Calu3 (cell line): ENCODE data around the gene CPD. TPM values are rescaled to one million over a fixed set of nuclear protein-coding genes. Genes with fewer than 3 reads are reported as not detected.

Experiments used
- BruUV-seq: library from RNA; stranded (reverse); fragments of 400-500 nt; replicated peaks from 2 replicates; lab custom pipeline; 2021; lab: Mats Ljungman, UMichigan
- CTCF ChIA-PET: fragments of 300-600 bp; sonication (Branson Sonifier 250); formaldehyde crosslinking; loops from one replicate; lab custom pipeline; 2022; ENCODE audit warnings: antibody characterized with exemption; lab: Charles Lee
- DNase-seq: peaks from one replicate; pipeline ENCODE4 v3.0.0; 2022
- H3K27ac Mint-ChIP-seq: one replicate; pipeline ENCODE4 v1.8.0; 2022; ENCODE audit warnings: mixed read lengths; ENCODE audit not compliant: unreplicated experiment
- H3K27me3 Mint-ChIP-seq: one replicate; pipeline ENCODE4 v1.8.0; 2022; ENCODE audit warnings: mixed read lengths; ENCODE audit not compliant: unreplicated experiment
- H3K36me3 Mint-ChIP-seq: one replicate; pipeline ENCODE4 v1.8.0; 2022; ENCODE audit warnings: mild to moderate bottlenecking, moderate library complexity, mixed read lengths; ENCODE audit not compliant: insufficient read depth, unreplicated experiment
- H3K4me1 Mint-ChIP-seq: one replicate; pipeline ENCODE4 v1.8.0; 2022; ENCODE audit warnings: mild to moderate bottlenecking, low read depth, mixed read lengths; ENCODE audit not compliant: unreplicated experiment
- H3K4me3 Mint-ChIP-seq: one replicate; pipeline ENCODE4 v1.8.0; 2022; ENCODE audit warnings: mild to moderate bottlenecking, low read depth, moderate library complexity, mixed read lengths; ENCODE audit not compliant: unreplicated experiment
- H3K9me3 Mint-ChIP-seq: one replicate; pipeline ENCODE4 v1.8.0; 2022; ENCODE audit warnings: low read depth, mixed read lengths; ENCODE audit not compliant: unreplicated experiment
- CTCF ChIP-seq: fragments of 200-600 bp; IDR thresholded peaks from one replicate; pipeline ENCODE4 v1.8.0; 2022; ENCODE audit warnings: antibody characterized with exemption; ENCODE audit not compliant: unreplicated experiment
- intact Hi-C: fragments of 100-400 bp; cut with micrococcal nuclease; formaldehyde crosslinking; loops from one replicate; pipeline ENCODE4 v1.10.0; 2022; ENCODE audit not compliant: unreplicated experiment
- total RNA-seq: library from RNA; stranded (reverse); gene quantifications from 2 replicates; pipeline ENCODE4 v1.2.3, GENCODE V29; 2022

The CPD gene
- total RNA-seq, 1 experiment from 2014 or later = 82.9 TPM

- peaks cover 36% of the 10 kb centered on the region for H3K36me3 Mint-ChIP-seq
- TF ChIP-seq CTCF = no peak
- no peaks in the 10 kb centered on the region for H3K9me3 Mint-ChIP-seq
- H3K4me1 Mint-ChIP-seq = no peaks in the 10 kb centered on the region
- no TSS peak for BruUV-seq
- no peaks in the 10 kb centered on the region for H3K27me3 Mint-ChIP-seq
- intact Hi-C loops = no loop called here
- no peak overlapping the region for H3K27ac Mint-ChIP-seq
- DNase-seq = no peak
- CTCF ChIA-PET = interaction anchor here (0.6 kb wide), 1 partner anchor 15 kb away, joined by 3 read pairs; no protein-coding TSS in a partner anchor
- H3K4me3 Mint-ChIP-seq = no peak overlapping the region
These were observed 124.8 kb downstream of the CPD start for GRCh38 chr17:30503558-30503957.

DNA sequence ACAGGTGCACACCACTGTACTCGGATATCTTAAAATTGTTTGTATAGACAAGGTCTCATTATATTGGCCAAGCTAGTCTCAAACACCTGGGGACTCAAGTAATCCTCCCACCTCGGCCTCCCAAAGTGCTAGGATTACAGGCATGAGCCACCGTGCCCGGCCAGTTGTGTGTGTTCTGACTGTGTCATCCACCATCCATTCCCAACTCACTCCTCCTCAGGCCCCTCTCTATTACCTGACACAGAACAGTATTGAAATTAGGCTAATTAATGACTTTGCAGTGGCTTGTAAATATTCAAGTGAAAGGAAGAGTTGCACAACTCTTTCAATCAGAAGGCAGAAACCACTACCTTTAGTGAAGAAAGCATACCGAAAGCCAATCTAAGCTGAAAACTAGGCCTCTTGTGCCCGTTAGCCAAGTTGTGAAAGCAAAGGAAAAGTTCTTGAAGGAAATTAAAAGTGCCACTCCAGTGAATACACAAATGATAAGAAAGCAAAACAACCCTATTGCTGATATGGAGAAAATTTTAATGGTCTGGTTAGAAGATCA is 127.2 kb downstream of the CPD start:
- CTCF ChIA-PET = no interaction called here
- Mint-ChIP-seq H3K27me3 (no peaks in the 10 kb centered on the region), H3K36me3 (peaks cover 29% of the 10 kb centered on the region), H3K4me1 (no peaks in the 10 kb centered on the region), H3K4me3 (no peak overlapping the region), H3K9me3 (no peaks in the 10 kb centered on the region), H3K27ac (no peak overlapping the region)
- DNase-seq = no peak
- no TSS peak for BruUV-seq
- no peak for TF ChIP-seq CTCF
- intact Hi-C loops = no loop called here

DNA sequence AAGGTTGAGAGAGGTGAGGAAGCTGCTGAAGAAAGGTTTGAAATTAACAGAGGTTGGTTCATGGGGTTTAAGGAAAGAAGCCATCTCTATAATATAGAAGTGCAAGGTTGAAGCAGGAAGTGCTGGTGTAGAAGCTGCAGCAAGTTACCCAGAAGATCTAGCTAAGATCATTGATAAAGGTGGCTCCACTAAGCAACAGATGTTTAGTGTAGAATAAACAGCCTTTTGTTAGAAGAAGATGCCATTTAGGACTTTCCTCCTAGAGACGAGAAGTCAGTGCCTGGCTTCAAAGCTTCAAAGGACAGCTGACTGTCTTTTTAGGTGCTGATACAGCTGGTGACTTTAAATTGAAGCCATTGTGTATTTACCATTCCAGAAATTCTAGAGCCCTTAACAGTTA is 127.8 kb downstream of the CPD start:
- no TSS peak for BruUV-seq
- H3K27ac Mint-ChIP-seq = no peak overlapping the region
- peaks cover 24% of the 10 kb centered on the region for H3K36me3 Mint-ChIP-seq
- H3K27me3 Mint-ChIP-seq = no peaks in the 10 kb centered on the region
- no peak overlapping the region for H3K4me3 Mint-ChIP-seq
- no peak for DNase-seq
- H3K4me1 Mint-ChIP-seq = no peaks in the 10 kb centered on the region
- CTCF ChIA-PET = no interaction called here
- intact Hi-C loops = no loop called here
- no peaks in the 10 kb centered on the region for H3K9me3 Mint-ChIP-seq
- no peak for TF ChIP-seq CTCF

GRCh38 chr17:30513346-30513745 is 134.6 kb downstream of the CPD start:
- peaks cover 13% of the 10 kb centered on the region for H3K36me3 Mint-ChIP-seq
- H3K9me3 Mint-ChIP-seq = no peaks in the 10 kb centered on the region
- no TSS peak for BruUV-seq
- no peak for DNase-seq
- H3K27me3 Mint-ChIP-seq = no peaks in the 10 kb centered on the region
- no peak for TF ChIP-seq CTCF
- intact Hi-C loops = no loop called here
- CTCF ChIA-PET = no interaction called here
- H3K27ac Mint-ChIP-seq = no peak overlapping the region
- H3K4me3 Mint-ChIP-seq = no peak overlapping the region
- no peaks in the 10 kb centered on the region for H3K4me1 Mint-ChIP-seq
